GM10266 (cell line): ENCODE data around the gene TKTL1.
"Not testable (repeated sequence)": the region's sequence is repeated elsewhere in the genome, so short reads cannot be mapped to it uniquely, and the experiment has no call there.

Source experiments
- DNase-seq: peaks from one replicate; pipeline ENCODE4 v3.0.0; 2012; ENCODE audit errors: extremely low spot score
- CTCF ChIP-seq: IDR thresholded peaks from 2 replicates; pipeline ENCODE4 v1.5.1; 2012; ENCODE audit warnings: mild to moderate bottlenecking, low read depth; ENCODE audit not compliant: control insufficient read depth, insufficient read depth; ENCODE audit errors: missing control alignments

TKTL1 gene

GRCh38 chrX:154295664-154296310, at the start of gene TKTL1:
TKTL1 (plus strand) TSS chrX:154295795; CDS start chrX:154295860, 65 bp downstream.
- DNase-seq, result no peak
- no peak for TF ChIP-seq CTCF

GRCh38 chrX:154247377-154248045, 48.1 kb upstream of the TKTL1 start:
- not testable (repeated sequence) for DNase-seq

- DNase-seq, result not testable (repeated sequence)
Observed at GRCh38 chrX:154248076-154248475, 47.5 kb upstream of the TKTL1 start.

GRCh38 chrX:154257282-154257681, 38.3 kb upstream of the TKTL1 start, which contains the start of gene OPN1MW3:
OPN1MW3 (plus strand) TSS chrX:154257582; CDS start chrX:154257620, 38 bp downstream.
- not testable (repeated sequence) for DNase-seq

- not testable (repeated sequence) for DNase-seq
Observed at GRCh38 chrX:154258711-154259110, 36.9 kb upstream of the TKTL1 start.

GRCh38 chrX:154263072-154263471, 32.5 kb upstream of the TKTL1 start:
- DNase-seq, result not testable (repeated sequence)

GRCh38 chrX:154269245-154269644, 26.4 kb upstream of the TKTL1 start:
- DNase-seq, result not testable (repeated sequence)

GRCh38 chrX:154284489-154285338, 10.9 kb upstream of the TKTL1 start:
- DNase-seq, result not testable (repeated sequence)

GRCh38 chrX:154286406-154286805, 9.2 kb upstream of the TKTL1 start:
- not testable (repeated sequence) for DNase-seq

GRCh38 chrX:154294791-154295574, 612 bp upstream of the TKTL1 start, which contains the start of gene TEX28:
TEX28 (minus strand) TSS chrX:154295124; CDS start chrX:154292117, 3,007 bp downstream.
- no peak for TF ChIP-seq CTCF
- no peak for DNase-seq

- DNase-seq, result no peak
- no peak for TF ChIP-seq CTCF
Observed at GRCh38 chrX:154296731-154297130, 1.1 kb downstream of the TKTL1 start.
